Measurements from ENCODE around the gene TRAPPC12. TPM values are rescaled to one million over a fixed set of nuclear protein-coding genes. Genes with fewer than 3 reads are reported as not detected.

Gene TRAPPC12
- total RNA-seq, 4 donors from 2014 or later = 52.2 to 90.7 (median 77.6) TPM

- Histone ChIP-seq H3K27me3 (no peaks in the 10 kb centered on the region), H3K4me3 (no peak overlapping the region), H3K9me3 (no peaks in the 10 kb centered on the region), H3K27ac (no peak overlapping the region), H3K4me1 (peaks cover 0 to 8% (median 0%) of the 10 kb centered on the region in 3 donors), H3K36me3 (peaks cover 0 to 24% of the 10 kb centered on the region in 2 donors)
- TF ChIP-seq POLR2A (IDR thresholded peaks at IDR 0.05) (no peak), EP300 (IDR thresholded peaks at IDR 0.05) (no peak), CTCF (IDR thresholded peaks at IDR 0.05) (no peak), POLR2AphosphoS5 (IDR thresholded peaks at IDR 0.05) (no peak)
- ATAC-seq = no peak
- WGBS, 2 donors (ENCODE audit: low coverage in 1 of 2) = 71 to 73% methylated on average over 6 to 7 of the region's 27 CpGs
Measured at GRCh38 chr2:3488855-3489763, 109.6 kb downstream of the TRAPPC12 start.

- Histone ChIP-seq H3K36me3 (peaks cover 0 to 18% of the 10 kb centered on the region in 2 donors), H3K27ac (no peak overlapping the region), H3K4me1 (peaks cover 0 to 8% (median 0%) of the 10 kb centered on the region in 3 donors), H3K4me3 (no peak overlapping the region), H3K27me3 (no peaks in the 10 kb centered on the region), H3K9me3 (no peaks in the 10 kb centered on the region)
- WGBS, 2 donors (ENCODE audit: low coverage in 1 of 2) = 60 to 86% methylated on average over 2 to 4 of the region's 16 CpGs
- ATAC-seq = no peak
- TF ChIP-seq EP300 (IDR thresholded peaks at IDR 0.05) (no peak), POLR2AphosphoS5 (IDR thresholded peaks at IDR 0.05) (no peak)
Measured at GRCh38 chr2:3489764-3490115, 110.2 kb downstream of the TRAPPC12 start.

GRCh38 chr2:3490191-3491170, 111.0 kb downstream of the TRAPPC12 start:
- WGBS, 2 donors (ENCODE audit: low coverage in 1 of 2) = 50 to 58% methylated on average over 10 to 11 of the region's 27 CpGs
- no peak for ATAC-seq
- Histone ChIP-seq H3K9me3 (no peaks in the 10 kb centered on the region), H3K4me3 (no peak overlapping the region), H3K27ac (no peak overlapping the region), H3K36me3 (peaks cover 0 to 19% of the 10 kb centered on the region in 2 donors), H3K4me1 (peaks cover 0 to 8% (median 0%) of the 10 kb centered on the region in 3 donors), H3K27me3 (no peaks in the 10 kb centered on the region)
- TF ChIP-seq EP300 (IDR thresholded peaks at IDR 0.05) (no peak), POLR2A (IDR thresholded peaks at IDR 0.05) (no peak), POLR2AphosphoS5 (IDR thresholded peaks at IDR 0.05) (no peak), CTCF (IDR thresholded peaks at IDR 0.05) (no peak)

- TF ChIP-seq EP300 (IDR thresholded peaks at IDR 0.05) (no peak), POLR2A (IDR thresholded peaks at IDR 0.05) (no peak), CTCF (IDR thresholded peaks at IDR 0.05) (no peak), POLR2AphosphoS5 (IDR thresholded peaks at IDR 0.05) (no peak)
- Histone ChIP-seq H3K4me1 (peaks cover 0 to 8% (median 0%) of the 10 kb centered on the region in 3 donors), H3K36me3 (peaks cover 0 to 19% of the 10 kb centered on the region in 2 donors), H3K27me3 (no peaks in the 10 kb centered on the region), H3K4me3 (no peak overlapping the region), H3K9me3 (no peaks in the 10 kb centered on the region), H3K27ac (no peak overlapping the region)
- ATAC-seq = no peak
- 20 to 27% methylated on average over 1 to 3 of the region's 6 CpGs for whole genome bisulfite sequencing, 2 donors (ENCODE audit: low coverage in 1 of 2)
Measured at GRCh38 chr2:3491306-3491705, 111.8 kb downstream of the TRAPPC12 start.

Measured in gastroesophageal sphincter (tissue), 4 donors.